ENCODE data around the gene COX4I2. TPM values are rescaled to one million over a fixed set of nuclear protein-coding genes. Genes with fewer than 3 reads are reported as not detected.

Gene COX4I2
- 1 to 10 TPM; 6.8 to 9.0 TPM for total RNA-seq

DNA sequence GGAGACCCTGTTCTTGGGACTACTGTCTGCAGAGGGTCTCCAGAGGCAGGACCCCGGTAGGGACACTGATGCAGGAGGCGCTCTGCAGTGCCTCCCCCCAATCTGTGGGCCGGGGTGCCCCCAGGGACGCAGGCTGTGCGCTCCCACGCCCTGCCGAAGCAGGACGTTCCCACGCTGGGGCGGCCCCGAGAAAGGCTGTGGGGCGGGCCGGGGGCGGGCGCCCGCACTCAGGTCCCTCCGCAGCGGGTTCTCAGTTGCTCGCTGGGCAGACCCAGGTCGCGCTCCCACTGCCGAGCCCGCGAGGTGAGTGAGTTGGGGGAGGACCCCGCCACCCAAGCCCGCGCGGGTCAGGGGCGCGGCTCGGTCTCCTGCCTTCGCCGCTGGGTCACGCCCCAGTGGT is at the start of gene COX4I2:
Gene COX4I2 (plus strand): TSS at position 253 of the 400 bp plus-strand sequence. CDS start 1,106 bp downstream, outside the sequence.
- DNase-seq (ENCODE audit: low spot score) = no peak
- Histone ChIP-seq H3K9me3 (no peaks in the 10 kb centered on the region), H3K27me3 (peaks cover 0 to 6% of the 10 kb centered on the region in 2 donors), H3K36me3 (no peaks in the 10 kb centered on the region), H3K4me3 (peak within 1 kb of the TSS; percentile 14 to 39), H3K4me1 (peaks cover 0 to 7% of the 10 kb centered on the region in 2 donors), H3K27ac (peak within 1 kb of the TSS; percentile 51 to 68)
- TF ChIP-seq CTCF (IDR thresholded peaks at IDR 0.05) = no peak

- H3K4me1 ChIP-seq = peaks cover 0 to 33% of the 10 kb centered on the region in 2 donors
- no peak for DNase-seq (ENCODE audit: low spot score)
- no peak for TF ChIP-seq CTCF (IDR thresholded peaks at IDR 0.05)
Observed at GRCh38 chr20:31590717-31591225, 46.9 kb upstream of the COX4I2 start.

GRCh38 chr20:31593221-31594001 is 44.3 kb upstream of the COX4I2 start:
- no peak for TF ChIP-seq CTCF (IDR thresholded peaks at IDR 0.05)
- H3K27me3 ChIP-seq = no peaks in the 10 kb centered on the region
- peaks cover 0 to 33% of the 10 kb centered on the region in 2 donors for H3K4me1 ChIP-seq
- H3K4me3 ChIP-seq = no peak overlapping the region
- no peak for DNase-seq (ENCODE audit: low spot score)
- peak overlapping the region; percentile 48 to 52 for H3K27ac ChIP-seq
- H3K36me3 ChIP-seq = no peaks in the 10 kb centered on the region
- no peaks in the 10 kb centered on the region for H3K9me3 ChIP-seq

More at GRCh38 chr20:31590717-31591225, 46.9 kb upstream of the COX4I2 start:
- Histone ChIP-seq H3K27ac (peak overlapping the region; percentile 19 to 23), H3K9me3 (no peaks in the 10 kb centered on the region), H3K4me3 (no peak overlapping the region), H3K36me3 (no peaks in the 10 kb centered on the region), H3K27me3 (no peaks in the 10 kb centered on the region)

GRCh38 chr20:31594002-31594557 is 43.6 kb upstream of the COX4I2 start:
- H3K9me3 ChIP-seq = no peaks in the 10 kb centered on the region
- H3K4me3 ChIP-seq = no peak overlapping the region
- H3K27me3 ChIP-seq = no peaks in the 10 kb centered on the region
- no peak for DNase-seq (ENCODE audit: low spot score)
- H3K27ac ChIP-seq = peak overlapping the region; percentile 48 to 52
- peaks cover 0 to 26% of the 10 kb centered on the region in 2 donors for H3K4me1 ChIP-seq
- H3K36me3 ChIP-seq = no peaks in the 10 kb centered on the region
- TF ChIP-seq CTCF (IDR thresholded peaks at IDR 0.05) = no peak

DNA sequence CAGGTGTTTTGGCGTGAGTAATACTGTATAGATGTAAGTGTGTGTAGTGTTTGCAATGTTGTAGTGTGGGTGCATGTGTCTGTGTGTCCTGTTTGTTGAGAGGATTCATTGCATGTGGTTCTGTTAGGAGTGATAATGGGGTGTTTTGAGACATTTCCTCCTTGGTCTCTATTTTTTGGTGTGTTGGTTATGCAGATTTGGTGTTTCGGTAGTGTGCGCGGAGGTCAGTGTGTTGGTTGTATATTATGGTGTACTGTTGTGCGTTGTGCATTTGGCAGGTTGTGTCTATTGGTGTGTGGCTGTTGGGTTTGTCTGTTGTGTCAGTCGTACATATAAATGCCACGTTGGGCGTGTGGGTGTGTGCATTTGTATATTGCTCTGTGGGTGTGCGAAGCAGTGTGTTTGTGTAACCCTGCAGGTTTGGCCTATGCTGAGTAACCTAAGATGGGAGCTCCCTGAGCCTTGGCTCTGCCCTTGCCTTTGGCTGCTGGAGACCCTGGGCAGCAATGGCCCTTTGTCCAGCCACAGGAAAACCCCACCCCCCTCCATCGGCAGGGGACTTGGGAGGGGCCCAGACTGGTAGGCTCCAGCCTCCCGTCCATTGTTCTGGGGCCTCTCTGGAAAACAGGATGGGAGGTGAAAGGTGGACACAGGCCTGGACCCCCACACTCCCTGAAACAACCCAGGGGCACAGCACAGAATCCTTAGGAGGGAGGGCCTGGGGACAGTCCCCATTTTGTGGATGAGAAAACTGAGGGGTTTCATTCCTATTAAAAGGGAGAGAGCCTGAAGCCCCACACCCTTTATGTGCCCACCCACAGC is 42.9 kb upstream of the COX4I2 start:
- DNase-seq (ENCODE audit: low spot score) = peak; percentile 63
- no peak for TF ChIP-seq CTCF (IDR thresholded peaks at IDR 0.05)
- Histone ChIP-seq H3K9me3 (no peaks in the 10 kb centered on the region), H3K36me3 (no peaks in the 10 kb centered on the region), H3K27me3 (no peaks in the 10 kb centered on the region), H3K27ac (peak overlapping the region; percentile 74 to 75), H3K4me1 (peaks cover 0 to 24% of the 10 kb centered on the region in 2 donors), H3K4me3 (no peak overlapping the region)
